ENCODE data around the gene SELENOV. TPM values are rescaled to one million over a fixed set of nuclear protein-coding genes. Genes with fewer than 3 reads are reported as not detected.

SELENOV gene
- total and polyA plus RNA-seq, 9 of the 15 experiments (the other 6 are each of a cell fraction or from before 2014, with no cell fraction given), result 0.04 to 0.09 (median 0.06) TPM; not detected in 4

DNA sequence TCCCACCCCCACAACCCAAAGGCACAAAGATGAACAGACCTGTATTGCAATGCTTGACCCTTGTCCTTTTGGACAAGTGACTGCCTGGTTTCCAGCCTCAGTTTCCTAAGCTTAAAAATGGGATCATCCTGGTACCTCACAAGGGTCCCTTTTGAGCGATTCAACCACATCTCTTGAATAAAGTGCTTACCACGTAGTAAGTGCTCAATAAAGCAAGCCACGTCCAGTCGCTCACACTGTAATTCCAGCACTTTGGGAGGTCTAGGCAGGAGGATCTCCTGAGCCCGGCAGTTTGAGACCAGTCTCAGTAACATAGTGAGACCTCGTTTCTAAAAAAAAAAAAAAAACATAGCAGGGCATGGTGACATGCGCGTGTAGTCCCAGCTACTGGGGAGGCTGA, 15.0 kb upstream of the SELENOV start (continued):
- TF ChIP-seq ZNF280A (IDR thresholded peaks at IDR 0.05; ENCODE audit: low read depth, partially characterized antibody), result no peak

GRCh38 chr19:39500543-39500942, 14.4 kb upstream of the SELENOV start:
- Histone ChIP-seq H3K27me3 (ENCODE audit: control insufficient read depth in 2 of 2, insufficient read depth in 2 of 2, low read length in 2 of 2) (no peaks in the 10 kb centered on the region), H3K4me2 (ENCODE audit: insufficient read depth, low read length) (no peak overlapping the region)
- TF ChIP-seq MCM7 (IDR thresholded peaks at IDR 0.05), result no peak
- no peak for TF ChIP-seq TCF7 (IDR thresholded peaks at IDR 0.05; ENCODE audit: borderline replicate concordance)
- TF ChIP-seq ATF1 (CRISPR knock-in tag; IDR thresholded peaks at IDR 0.05), result no peak
- 0 out of 2 replicates have a peak, but pooled peaks have one; percentile 42 for TF ChIP-seq ATF1 (tag; IDR thresholded peaks at IDR 0.05)
- TF ChIP-seq ATF7 (IDR thresholded peaks at IDR 0.05), result peak; percentile 51; the same call in 1 of the 2 replicates
- TF ChIP-seq MEIS2 (IDR thresholded peaks at IDR 0.05; ENCODE audit: partially characterized antibody), result peak; percentile 55
- TF ChIP-seq ZNF277 (CRISPR knock-in tag; IDR thresholded peaks at IDR 0.05; ENCODE audit: borderline replicate concordance), result no peak
- TF ChIP-seq ARID4B (CRISPR knock-in tag; IDR thresholded peaks at IDR 0.05), result no peak
- TF ChIP-seq, protein P1, sequence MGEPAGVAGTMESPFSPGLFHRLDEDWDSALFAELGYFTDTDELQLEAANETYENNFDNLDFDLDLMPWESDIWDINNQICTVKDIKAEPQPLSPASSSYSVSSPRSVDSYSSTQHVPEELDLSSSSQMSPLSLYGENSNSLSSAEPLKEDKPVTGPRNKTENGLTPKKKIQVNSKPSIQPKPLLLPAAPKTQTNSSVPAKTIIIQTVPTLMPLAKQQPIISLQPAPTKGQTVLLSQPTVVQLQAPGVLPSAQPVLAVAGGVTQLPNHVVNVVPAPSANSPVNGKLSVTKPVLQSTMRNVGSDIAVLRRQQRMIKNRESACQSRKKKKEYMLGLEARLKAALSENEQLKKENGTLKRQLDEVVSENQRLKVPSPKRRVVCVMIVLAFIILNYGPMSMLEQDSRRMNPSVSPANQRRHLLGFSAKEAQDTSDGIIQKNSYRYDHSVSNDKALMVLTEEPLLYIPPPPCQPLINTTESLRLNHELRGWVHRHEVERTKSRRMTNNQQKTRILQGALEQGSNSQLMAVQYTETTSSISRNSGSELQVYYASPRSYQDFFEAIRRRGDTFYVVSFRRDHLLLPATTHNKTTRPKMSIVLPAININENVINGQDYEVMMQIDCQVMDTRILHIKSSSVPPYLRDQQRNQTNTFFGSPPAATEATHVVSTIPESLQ (CRISPR knock-in tag; IDR thresholded peaks at IDR 0.05), result no peak
- TF ChIP-seq BHLHE40 (IDR thresholded peaks at IDR 0.05; ENCODE audit: low read length), result peak; percentile 41; the same call in 1 of the 2 replicates
- TF ChIP-seq PHF8 (IDR thresholded peaks at IDR 0.05; ENCODE audit: borderline replicate concordance, low read length), result no peak
- no peak for TF ChIP-seq ZEB2 (IDR thresholded peaks at IDR 0.05)

More at GRCh38 chr19:39500543-39500942, 14.4 kb upstream of the SELENOV start:
- in situ Hi-C loops (cut with MboI), result no loop called here
- Histone ChIP-seq H3K4me1 (replicated peaks in 1 of 2; ENCODE audit: control insufficient read depth in 2 of 2, insufficient read depth in 2 of 2, low read length in 2 of 2) (peaks cover 10 to 34% of the 10 kb centered on the region in 2 experiments; a peak in 4 of 5 replicates), H3K9me3 (replicated peaks; ENCODE audit: control insufficient read depth, insufficient read depth, low read depth, low read length) (no peaks in the 10 kb centered on the region), H3K79me2 (ENCODE audit: control insufficient read depth, insufficient read depth, low read length) (no peaks in the 10 kb centered on the region), H3K9me1 (ENCODE audit: control insufficient read depth, insufficient read depth, low read length) (no peaks in the 10 kb centered on the region), H3K9ac (ENCODE audit: insufficient read depth in 1 of 2, low read depth in 2 of 2, low read length in 2 of 2) (no peak overlapping the region), H4K20me1 (replicated peaks; ENCODE audit: control insufficient read depth, insufficient read depth, low read length) (no peaks in the 10 kb centered on the region), H3K36me3 (ENCODE audit: control insufficient read depth, insufficient read depth, low read length) (no peaks in the 10 kb centered on the region), H3K4me3 (no peak overlapping the region), H2AFZ (ENCODE audit: low read depth, low read length) (no peak overlapping the region), H3K27ac (ENCODE audit: extremely low read depth, low read depth, low read length) (no peak overlapping the region)
- FAIRE-seq, result peak; percentile 54
- CTCF ChIA-PET (ENCODE audit: low intra/inter-chr PET ratio), result interaction anchor here (0.6 kb wide), 1 partner anchor 32 kb away, joined by 6 read pairs; no protein-coding TSS in a partner anchor
- ATAC-seq, result no peak
- WGBS (ENCODE audit: insufficient coverage, low coverage, missing lambda C conversion rate), result 9% methylated on average over 4 of the region's 4 CpGs
- no peak for DNase-seq (ENCODE audit: extremely low read depth in 1 of 4, low spot score in 3 of 4)
- POLR2A ChIA-PET, result interaction anchor here (0.6 to 0.9 kb wide), 3 partner anchors 14 to 529 kb away, joined by 3 to 4 read pairs (median 3); partner anchors contain the start of gene RPS16
- no TSS peak for BruUV-seq (replicated peaks)
- intact Hi-C loops (cut with micrococcal nuclease), result no loop called here

All from K562 (cell line).